Smooth muscle cell (in vitro differentiated cells): ENCODE data around the gene FAM20B. TPM values are rescaled to one million over a fixed set of nuclear protein-coding genes. Genes with fewer than 3 reads are reported as not detected.
"Not testable (repeated sequence)": the region's sequence is repeated elsewhere in the genome, so short reads cannot be mapped to it uniquely, and the experiment has no call there.

ENCODE experiments used
- DNase-seq: peaks from one replicate; lab custom pipeline; 2025; ENCODE audit not compliant: unreplicated experiment; lab: John Stamatoyannopoulos, UW
- H2AFZ ChIP-seq: fragments of 200-600 bp; sonication (generic); 2 replicates; pipeline ENCODE4 v1.6.0; 2016; ENCODE audit warnings: antibody characterized with exemption, low read depth, mild to moderate bottlenecking
- H3F3A ChIP-seq: fragments of 200-600 bp; sonication (generic); 2 replicates; pipeline ENCODE4 v1.6.0; 2017; ENCODE audit warnings: antibody characterized with exemption, low read depth
- H3K27ac ChIP-seq: fragments of 200-600 bp; sonication (generic); 2 replicates; pipeline ENCODE4 v1.5.1; 2016; ENCODE audit warnings: low read depth, mild to moderate bottlenecking
- H3K27me3 ChIP-seq: fragments of 200-600 bp; sonication (generic); 2 replicates; pipeline ENCODE4 v1.6.1; 2016; ENCODE audit warnings: low read depth, mild to moderate bottlenecking
- H3K36me3 ChIP-seq: fragments of 200-600 bp; sonication (generic); 2 replicates; pipeline ENCODE4 v1.5.1; 2016; ENCODE audit warnings: low read depth
- H3K4me1 ChIP-seq: fragments of 200-600 bp; sonication (generic); 2 replicates; pipeline ENCODE4 v1.5.1; 2016; ENCODE audit warnings: low read depth
- H3K4me2 ChIP-seq: fragments of 200-600 bp; sonication (generic); 2 replicates; pipeline ENCODE4 v1.6.0; 2016; ENCODE audit warnings: mild to moderate bottlenecking
- H3K4me3 ChIP-seq: fragments of 200-600 bp; sonication (generic); 2 replicates; pipeline ENCODE4 v1.5.1; 2016; ENCODE audit warnings: mild to moderate bottlenecking
- H3K79me2 ChIP-seq: fragments of 200-600 bp; sonication (generic); 2 replicates; pipeline ENCODE4 v1.6.0; 2016; ENCODE audit warnings: low read depth, mild to moderate bottlenecking
- H3K9ac ChIP-seq: fragments of 200-600 bp; sonication (generic); 2 replicates; pipeline ENCODE4 v1.6.0; 2016; ENCODE audit warnings: low read depth
- H3K9me3 ChIP-seq: fragments of 200-600 bp; sonication (generic); replicated peaks from 2 replicates; pipeline ENCODE4 v1.5.1; 2016; ENCODE audit warnings: low read depth
- H4K20me1 ChIP-seq: fragments of 200-600 bp; sonication (generic); 2 replicates; pipeline ENCODE4 v1.6.0; 2016; ENCODE audit warnings: low read depth
- CTCF ChIP-seq: fragments of 200-600 bp; sonication (generic); IDR thresholded peaks from 2 replicates; pipeline ENCODE4 v1.5.1; 2017; ENCODE audit warnings: borderline replicate concordance, mild to moderate bottlenecking, antibody characterized with exemption; ENCODE audit not compliant: insufficient read depth, poor library complexity, severe bottlenecking
- WGBS: methylation state at CpG from one replicate; pipeline ENCODE4 v1.1.7; 2016; ENCODE audit warnings: low lambda C conversion rate; 5-methylcytosine and 5-hydroxymethylcytosine counted together
- polyA plus RNA-seq: library from polyadenylated mRNA; unstranded; fragments of >200 nt; fragmentation: Nextera tagmentation; extraction: Ambion mirVana; gene quantifications from 2 replicates; pipeline ENCODE4 v1.2.1, GENCODE V29; 2016
- total RNA-seq: library from RNA; depleted of rRNA; stranded (reverse); fragments of >200 nt; gene quantifications from 2 replicates; pipeline ENCODE4 v1.2.3, GENCODE V29; 2014

The FAM20B gene, protein sequence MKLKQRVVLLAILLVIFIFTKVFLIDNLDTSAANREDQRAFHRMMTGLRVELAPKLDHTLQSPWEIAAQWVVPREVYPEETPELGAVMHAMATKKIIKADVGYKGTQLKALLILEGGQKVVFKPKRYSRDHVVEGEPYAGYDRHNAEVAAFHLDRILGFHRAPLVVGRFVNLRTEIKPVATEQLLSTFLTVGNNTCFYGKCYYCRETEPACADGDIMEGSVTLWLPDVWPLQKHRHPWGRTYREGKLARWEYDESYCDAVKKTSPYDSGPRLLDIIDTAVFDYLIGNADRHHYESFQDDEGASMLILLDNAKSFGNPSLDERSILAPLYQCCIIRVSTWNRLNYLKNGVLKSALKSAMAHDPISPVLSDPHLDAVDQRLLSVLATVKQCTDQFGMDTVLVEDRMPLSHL
- total RNA-seq (21.1 and 32.7 TPM in 2 replicates), polyA plus RNA-seq (7.8 and 8.2 TPM in 2 replicates)

DNA sequence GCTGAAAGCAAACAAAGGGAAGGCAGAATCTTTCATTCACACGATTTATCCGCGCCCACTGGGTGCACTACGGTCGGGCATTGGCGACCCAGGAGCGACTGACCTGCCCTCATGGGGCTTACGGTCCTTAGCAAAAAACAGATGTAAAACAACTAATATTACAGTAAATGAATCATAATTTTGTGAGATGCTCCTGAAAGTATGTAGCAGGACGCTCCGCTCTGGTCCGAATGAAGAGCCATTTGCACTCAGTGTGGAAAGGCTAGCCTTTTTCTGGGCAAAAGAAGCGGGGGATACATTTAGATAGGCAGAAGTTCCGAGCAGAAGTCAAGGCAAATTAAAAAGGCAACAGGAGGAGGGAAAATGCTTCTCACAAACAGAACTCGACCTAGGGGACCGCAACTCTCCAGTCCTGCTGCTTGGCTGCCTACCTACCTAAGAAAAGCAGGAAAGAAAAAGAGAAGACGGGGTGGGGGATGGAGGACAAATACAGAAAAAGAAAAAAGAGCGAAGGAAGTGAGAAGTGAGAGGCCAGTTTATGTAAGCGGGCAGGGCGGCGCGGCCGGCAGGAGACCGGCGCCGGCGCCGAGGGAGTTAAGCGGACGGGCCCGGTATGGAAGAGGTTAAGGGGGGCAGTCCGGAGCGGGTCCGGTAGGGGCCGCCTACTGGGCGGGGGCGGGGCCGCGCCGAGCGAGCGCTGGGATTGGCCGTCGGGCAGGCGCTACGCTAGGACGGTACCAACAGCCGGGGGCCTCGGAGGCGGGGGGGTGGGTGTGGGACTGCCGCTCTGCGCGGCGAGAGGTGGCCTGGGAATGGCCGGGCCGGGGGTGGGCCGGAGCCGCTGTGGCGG is at the start of gene FAM20B:
FAM20B (plus strand) TSS at position 770 of the 850 bp plus-strand sequence. CDS start 17,954 bp downstream, outside the sequence.
- WGBS: 23% methylated on average over 35 of the region's 58 CpGs
- Histone ChIP-seq H4K20me1 (peaks cover 11% of the 10 kb centered on the region), H3K27ac (peak within 1 kb of the TSS; percentile 66), H3K9me3 (no peaks in the 10 kb centered on the region), H3K27me3 (no peaks in the 10 kb centered on the region), H3K9ac (peak within 1 kb of the TSS; percentile 80), H3K4me1 (peaks cover 13% of the 10 kb centered on the region), H3K4me3 (peak within 1 kb of the TSS; percentile 74), H3K4me2 (peak within 1 kb of the TSS; percentile 94), H3K79me2 (peaks cover 38% of the 10 kb centered on the region), H2AFZ (peak within 1 kb of the TSS; percentile 100), H3K36me3 (no peaks in the 10 kb centered on the region), H3F3A (peaks cover 3% of the 10 kb centered on the region)
- TF ChIP-seq CTCF: no peak
- DNase-seq: peak; percentile 82

DNA sequence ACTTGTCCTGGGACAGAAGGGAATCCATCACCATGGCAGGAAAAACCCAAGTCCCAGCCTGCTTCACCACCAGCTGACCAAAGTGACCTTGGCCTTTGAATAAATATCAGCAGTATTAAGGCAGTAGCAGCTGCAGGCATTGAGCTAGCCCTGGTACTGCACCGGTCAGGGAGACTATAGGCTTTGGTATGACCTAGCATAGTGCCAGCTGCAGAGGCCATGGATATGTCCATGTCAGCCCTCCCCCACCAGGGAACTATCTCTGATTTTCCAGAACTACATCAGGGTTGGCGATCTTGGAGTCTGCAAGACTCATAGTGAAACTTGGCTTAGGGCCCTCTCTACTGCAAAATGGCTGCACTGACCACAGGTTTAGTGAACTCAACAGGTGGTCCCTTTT is 49.2 kb upstream of the FAM20B start:
- no peaks in the 10 kb centered on the region for H3K36me3 ChIP-seq
- WGBS: 42% methylated on average over 2 of the region's 2 CpGs
- no peak for TF ChIP-seq CTCF
- H3F3A ChIP-seq: no peaks in the 10 kb centered on the region
- no peaks in the 10 kb centered on the region for H3K79me2 ChIP-seq
- no peaks in the 10 kb centered on the region for H4K20me1 ChIP-seq
- no peak overlapping the region for H3K4me3 ChIP-seq
- H3K4me2 ChIP-seq: no peak overlapping the region
- no peaks in the 10 kb centered on the region for H3K4me1 ChIP-seq
- H3K9me3 ChIP-seq: no peaks in the 10 kb centered on the region
- DNase-seq: no peak
- H2AFZ ChIP-seq: no peak overlapping the region
- no peaks in the 10 kb centered on the region for H3K27me3 ChIP-seq
- no peak overlapping the region for H3K27ac ChIP-seq
- H3K9ac ChIP-seq: no peak overlapping the region

- TF ChIP-seq CTCF: no peak
- H3F3A ChIP-seq: no peaks in the 10 kb centered on the region
- no peak overlapping the region for H3K4me3 ChIP-seq
- H3K4me2 ChIP-seq: no peak overlapping the region
- H3K27ac ChIP-seq: no peak overlapping the region
- H3K79me2 ChIP-seq: no peaks in the 10 kb centered on the region
- 71% methylated on average over 3 of the region's 3 CpGs for WGBS
- no peaks in the 10 kb centered on the region for H4K20me1 ChIP-seq
- DNase-seq: no peak
- no peak overlapping the region for H2AFZ ChIP-seq
- H3K27me3 ChIP-seq: no peaks in the 10 kb centered on the region
- no peaks in the 10 kb centered on the region for H3K9me3 ChIP-seq
- H3K4me1 ChIP-seq: no peaks in the 10 kb centered on the region
- H3K9ac ChIP-seq: no peak overlapping the region
- no peaks in the 10 kb centered on the region for H3K36me3 ChIP-seq
Measured at GRCh38 chr1:178986204-178986603, 39.5 kb upstream of the FAM20B start.

DNA sequence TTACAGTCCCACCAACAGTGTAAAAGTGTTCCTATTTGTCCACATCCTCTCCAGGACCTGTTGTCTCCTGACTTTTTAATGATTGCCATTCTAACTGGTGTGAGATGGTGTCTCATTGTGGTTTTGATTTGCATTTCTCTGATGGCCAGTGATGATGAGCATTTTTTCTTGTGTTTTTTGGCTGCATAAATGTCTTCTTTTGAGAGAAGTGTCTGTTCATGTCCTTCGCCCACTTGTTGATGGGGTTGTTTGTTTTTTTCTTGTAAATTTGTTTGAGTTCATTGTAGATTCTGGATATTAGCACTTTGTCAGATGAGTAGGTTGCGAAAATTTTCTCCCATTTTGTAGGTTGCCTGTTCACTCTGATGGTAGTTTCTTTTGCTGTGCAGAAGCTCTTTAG is 37.5 kb upstream of the FAM20B start:
- H3K27ac ChIP-seq, H3K9ac ChIP-seq, H3F3A ChIP-seq, H3K27me3 ChIP-seq, H3K4me2 ChIP-seq, H3K79me2 ChIP-seq, H3K4me3 ChIP-seq, H4K20me1 ChIP-seq, H2AFZ ChIP-seq, H3K36me3 ChIP-seq, H3K9me3 ChIP-seq, H3K4me1 ChIP-seq, DNase-seq: not testable (repeated sequence)
- 100% methylated on average over 2 of the region's 2 CpGs for WGBS
